Inflammatory macrophage (primary cell): ENCODE results near the gene RPL23.
A peak's percentile ranks its signal among the peaks of the same experiment; 100 is the strongest.

Experiments used
- DNase-seq, 2 donors: peaks; one replicate each; pipeline ENCODE4 v3.0.0-alpha.2; 2020 to 2022

The RPL23 gene

DNA sequence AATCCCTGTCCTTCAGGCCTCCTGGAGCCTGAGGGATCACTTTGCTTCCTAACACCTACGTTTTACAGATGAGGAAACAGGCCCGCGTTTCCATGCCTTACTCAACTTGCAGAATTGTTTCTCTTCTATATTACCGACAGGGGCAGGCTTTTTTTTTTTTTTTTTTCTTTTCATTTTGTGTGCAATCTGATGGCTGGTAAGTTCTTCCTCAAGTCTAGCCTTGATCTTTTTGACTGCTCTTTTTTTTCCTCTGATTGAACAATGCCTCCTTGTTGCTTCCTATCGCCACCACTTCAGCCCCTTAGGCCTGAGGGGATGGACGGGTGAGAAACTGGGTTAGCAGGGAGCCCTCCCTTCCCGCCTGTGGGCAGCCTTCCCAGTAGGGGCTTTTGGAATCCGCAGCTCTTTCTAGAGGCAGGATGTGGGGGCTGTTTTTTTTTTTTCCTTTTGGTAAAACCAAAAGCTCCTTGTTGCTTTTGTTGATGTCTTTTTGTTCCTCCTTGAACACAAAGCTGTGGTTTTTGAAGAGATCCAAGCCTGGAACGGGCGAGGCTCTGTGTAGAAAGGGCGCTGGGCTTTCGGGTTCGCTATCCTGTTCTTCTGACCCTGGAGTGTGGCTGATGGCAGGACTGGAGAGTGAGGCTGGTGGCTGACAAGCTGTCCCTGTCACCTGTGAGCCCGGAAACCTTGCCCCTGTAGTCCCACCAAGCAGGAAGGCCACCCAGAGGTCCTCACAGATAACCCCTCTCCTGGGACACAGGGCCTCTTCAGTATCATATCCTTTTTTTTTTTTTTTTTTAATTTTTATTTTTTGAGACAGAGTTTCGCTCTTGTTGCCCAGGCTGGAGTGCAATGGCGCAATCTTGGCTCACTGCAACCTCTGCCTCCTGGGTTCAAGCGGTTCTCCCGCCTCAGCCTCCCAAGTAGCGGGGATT is 30.3 kb upstream of the RPL23 start:
- peak; percentile 81 to 83 for DNase-seq

GRCh38 chr17:38882870-38883269 is 29.3 kb upstream of the RPL23 start:
- no peak for DNase-seq

GRCh38 chr17:38881600-38882191 is 28.2 kb upstream of the RPL23 start:
- peak; percentile 67 to 69 for DNase-seq

GRCh38 chr17:38879878-38880665 is 26.6 kb upstream of the RPL23 start:
- DNase-seq: peak in 1 of 2 donors; percentile 31

DNA sequence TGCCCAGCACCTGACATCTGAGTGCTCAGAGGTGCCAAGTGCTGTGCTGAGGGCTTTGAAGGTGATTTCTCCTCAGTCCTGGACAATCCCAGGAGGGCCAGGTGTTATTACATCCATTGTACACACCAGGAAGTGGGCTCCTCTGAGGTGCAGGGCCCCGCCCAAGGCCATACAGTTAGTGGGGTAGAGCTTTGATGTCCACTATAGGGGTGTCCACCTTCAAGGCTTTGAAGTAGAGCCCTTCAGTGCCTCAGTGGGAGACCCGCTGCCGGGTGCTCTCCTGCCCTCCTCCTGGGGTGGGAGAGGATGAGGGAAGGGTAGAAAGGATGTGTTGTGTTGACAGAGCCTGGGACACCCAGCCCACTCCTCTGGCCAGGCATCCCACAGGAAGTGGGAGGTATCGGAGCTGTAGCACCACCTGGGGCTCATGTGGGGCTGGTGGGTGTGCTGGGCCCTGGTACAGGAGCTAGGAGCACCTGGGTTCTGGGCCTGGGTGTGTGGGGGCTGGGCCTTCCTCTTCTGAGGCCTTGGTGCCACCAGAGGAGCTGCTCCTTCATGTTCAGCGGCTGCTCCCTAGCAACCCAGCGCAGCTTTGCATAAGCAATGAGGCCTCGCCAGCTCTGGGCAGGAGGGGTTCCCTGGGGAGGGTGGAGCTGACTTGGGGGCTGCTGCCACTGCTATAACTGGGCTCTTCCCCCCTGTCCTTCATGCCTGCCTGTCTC is 23.8 kb upstream of the RPL23 start:
- no peak for DNase-seq

DNA sequence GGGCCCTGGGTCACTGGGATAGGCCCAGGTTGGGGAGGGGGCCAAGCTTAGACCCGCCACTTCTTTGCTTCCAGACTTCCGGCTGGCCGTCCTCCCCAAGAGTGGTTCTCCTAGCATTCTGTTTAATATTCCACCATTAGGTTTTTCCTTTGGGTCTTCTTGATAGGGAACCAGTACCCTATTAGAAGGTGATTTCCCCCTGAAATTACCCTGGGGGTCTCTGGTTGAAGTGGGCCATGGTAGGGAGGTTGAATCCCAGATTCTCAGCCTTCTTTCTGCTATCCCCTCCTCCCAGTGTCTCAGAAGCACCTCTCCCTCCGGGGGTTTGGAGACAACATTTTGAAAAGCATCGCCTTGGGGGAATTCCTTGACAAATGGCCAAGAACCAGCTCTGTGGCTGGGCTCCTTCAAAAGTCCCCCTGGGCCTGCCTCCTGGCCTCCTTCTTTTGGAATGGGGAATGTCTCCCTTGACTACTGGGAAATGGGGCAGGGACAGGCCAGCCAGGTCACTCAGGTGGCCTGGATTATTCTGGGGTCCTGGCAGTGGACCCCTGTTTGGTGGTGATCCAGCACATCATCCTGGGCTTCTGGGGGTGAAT is 22.1 kb upstream of the RPL23 start:
- no peak for DNase-seq

- no peak for DNase-seq
These were observed 21.2 kb upstream of the RPL23 start for GRCh38 chr17:38874505-38875400.

- DNase-seq: no peak
These were observed 20.3 kb upstream of the RPL23 start for GRCh38 chr17:38873640-38874380.

DNA sequence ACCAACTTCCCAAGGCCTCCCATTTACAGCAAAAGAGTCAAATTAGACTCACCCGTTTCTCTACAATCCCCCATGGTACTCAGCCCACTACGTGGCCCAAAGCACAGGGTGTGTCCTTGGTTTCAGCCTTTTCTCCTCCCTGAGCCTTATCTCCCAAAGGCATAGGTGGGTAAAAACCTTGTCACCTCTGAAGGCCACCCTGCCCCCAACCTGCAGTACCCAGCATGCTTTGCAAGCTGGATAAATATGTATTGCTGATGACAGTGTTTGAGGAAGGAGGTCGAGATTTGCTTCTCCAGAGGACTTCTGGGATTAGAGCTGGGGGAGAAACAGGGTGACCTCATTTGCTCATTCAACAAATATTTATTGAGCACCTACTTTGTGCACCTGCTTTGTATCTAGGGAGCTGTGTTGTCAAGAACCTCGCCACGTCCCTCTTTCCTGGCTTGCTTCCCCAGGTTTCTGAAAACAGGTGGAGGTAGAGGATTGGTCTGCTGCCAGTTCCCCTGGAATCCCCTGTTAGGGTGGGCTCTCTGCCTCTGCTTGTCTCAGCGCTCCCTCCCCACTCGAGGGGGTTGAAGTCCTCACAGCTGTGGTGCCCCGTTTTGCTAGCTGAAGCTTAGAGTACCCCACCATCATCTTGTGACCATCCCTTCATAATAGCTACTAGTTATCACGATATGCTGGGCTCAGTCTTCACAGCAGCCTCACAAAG is 19.3 kb upstream of the RPL23 start:
- DNase-seq: no peak

GRCh38 chr17:38872027-38872511 is 18.5 kb upstream of the RPL23 start:
- peak; percentile 63 to 80 for DNase-seq

DNA sequence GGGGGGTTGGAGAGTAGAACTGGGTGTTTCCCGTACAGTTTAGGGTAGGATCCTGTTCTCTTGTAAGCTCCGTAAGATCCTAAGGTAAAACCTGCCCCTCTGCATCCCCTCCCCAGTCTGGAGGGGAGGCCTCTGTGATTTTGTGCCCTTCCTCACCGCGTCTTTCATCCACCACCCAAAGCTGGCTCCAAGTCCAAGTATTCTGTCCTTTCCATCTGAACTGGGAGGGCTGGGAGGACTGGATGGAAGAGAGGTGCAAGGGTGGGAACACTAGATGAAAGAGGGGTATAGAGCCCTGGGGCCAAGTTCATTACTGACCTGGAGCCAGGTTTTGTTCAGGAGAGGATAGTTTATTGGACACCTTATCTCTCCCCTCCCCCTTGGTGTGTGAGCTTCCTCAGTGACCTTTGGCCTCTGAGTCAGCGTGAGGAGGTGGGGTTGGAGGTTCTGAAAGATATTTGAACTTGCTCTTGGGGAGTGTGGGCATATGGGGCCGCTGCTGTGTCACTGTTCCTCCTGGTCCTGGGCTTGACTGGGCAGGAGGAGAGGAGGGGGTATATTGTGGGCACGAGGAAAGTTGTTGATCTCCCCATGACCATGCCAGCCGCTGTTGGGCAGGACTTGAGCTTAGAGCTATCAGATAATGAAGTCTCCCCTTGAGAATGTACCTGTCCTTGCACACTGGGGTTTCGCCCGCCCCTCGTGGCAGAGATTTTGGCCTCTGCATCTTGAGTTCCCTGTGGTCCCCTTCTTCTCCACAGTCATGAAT is 17.9 kb upstream of the RPL23 start:
- peak; percentile 79 to 90 for DNase-seq

DNA sequence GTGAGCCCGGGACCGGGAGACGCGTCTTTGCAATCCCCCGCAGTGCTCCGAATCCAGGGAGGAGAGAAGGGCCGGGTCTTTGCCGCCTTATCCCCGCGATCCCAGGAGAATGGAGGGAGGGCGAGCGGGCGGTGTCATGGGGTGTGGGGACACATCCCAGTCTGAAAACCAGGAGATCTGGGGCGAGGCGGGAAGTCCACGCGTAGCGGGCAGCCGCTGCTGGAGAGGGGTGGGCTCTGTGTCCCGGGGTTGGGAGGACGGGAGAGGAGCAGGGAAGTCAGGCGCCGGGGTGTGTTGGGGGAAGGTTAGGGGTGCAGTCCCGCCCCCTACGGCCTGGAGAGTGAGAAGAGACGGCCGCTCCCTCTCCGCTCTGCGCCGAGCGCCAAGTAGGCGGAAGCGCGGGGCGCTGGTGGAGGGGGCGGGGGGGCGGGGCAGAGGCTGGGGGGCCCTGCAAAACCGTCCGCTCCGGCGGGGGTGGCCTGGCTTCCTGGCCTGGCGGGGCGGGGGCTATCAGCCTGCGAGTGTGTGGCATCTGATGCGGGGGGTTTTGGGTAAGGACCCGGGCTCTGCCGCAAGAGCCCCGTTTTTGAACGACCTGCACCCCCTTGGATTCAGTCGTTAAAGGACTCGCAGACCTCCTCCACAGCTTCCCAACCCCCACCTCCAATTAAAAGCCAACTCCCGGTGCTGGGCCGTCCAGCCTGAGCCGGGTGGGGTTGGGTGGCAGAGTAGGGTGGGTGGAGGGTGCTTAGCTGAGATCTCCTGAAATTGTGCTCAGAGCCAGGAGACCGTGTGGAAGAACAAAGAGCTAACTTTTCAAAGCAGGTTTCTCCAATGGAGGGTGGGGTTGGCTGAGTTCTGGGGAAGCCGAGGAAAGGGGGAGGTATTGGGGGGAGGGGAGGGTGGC is 17.0 kb upstream of the RPL23 start:
- peak; percentile 56 to 78 for DNase-seq

- DNase-seq: peak; percentile 92 to 95
These were observed 16.2 kb upstream of the RPL23 start, which contains the start of gene LASP1 for GRCh38 chr17:38869526-38870258. Gene LASP1, plus strand, starts transcription at chr17:38870058. Its CDS starts 132 bp downstream, at chr17:38870190.

GRCh38 chr17:38868817-38869525 is 15.4 kb upstream of the RPL23 start:
- DNase-seq: peak; percentile 86 to 88

DNA sequence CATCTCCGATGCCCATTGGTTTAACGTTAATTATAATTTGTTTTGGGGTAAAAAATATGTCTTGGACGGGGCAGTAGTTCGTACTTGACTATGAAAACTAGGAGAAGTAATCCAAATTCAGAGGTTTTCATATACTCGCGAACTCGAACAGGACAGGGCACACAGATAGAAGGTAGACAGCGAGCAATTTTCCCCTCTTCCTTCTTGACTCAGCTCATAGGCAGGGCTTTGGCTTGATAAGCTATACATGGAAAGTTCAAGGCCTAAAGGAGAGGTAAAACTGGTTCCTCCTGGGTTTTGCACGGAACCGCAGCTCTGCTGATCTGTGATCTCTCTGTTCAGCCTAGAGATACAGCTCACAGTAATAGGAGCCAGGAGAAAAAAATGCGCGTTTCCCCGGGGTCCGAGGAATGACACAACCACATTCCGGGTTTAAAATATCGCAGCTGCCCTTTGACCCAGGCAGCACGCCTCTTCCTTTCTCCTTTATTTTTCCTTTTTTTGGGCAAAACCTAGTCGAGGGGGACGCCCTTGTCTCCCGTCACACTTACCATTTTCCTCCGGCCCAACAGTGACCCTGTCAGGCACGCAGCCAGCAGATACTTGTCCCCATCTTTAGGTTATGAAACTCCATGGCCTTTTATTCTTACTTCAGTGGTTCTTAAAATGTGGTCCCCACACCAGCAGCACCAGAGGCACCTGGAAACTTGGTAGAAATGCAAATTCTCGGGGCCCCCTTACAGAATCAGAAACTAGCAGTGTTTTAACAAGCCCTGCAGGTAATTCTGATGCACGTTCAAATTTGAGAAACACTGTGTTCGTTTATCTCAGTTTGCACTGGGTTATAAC is 14.7 kb upstream of the RPL23 start:
- DNase-seq: peak in 1 of 2 donors; percentile 22
